H1 (cell line): ENCODE data around the gene SMARCAL1.

Experiments used
- CBX5 ChIP-seq: fragments of 300-800, 300-1000 bp; sonication (generic); IDR thresholded peaks from 2 replicates; pipeline ENCODE4 v1.7.1; 2016; ENCODE audit warnings: antibody characterized with exemption, low read length, low read depth
- CHD1 ChIP-seq: IDR thresholded peaks from 2 replicates; pipeline ENCODE4 v1.6.1; 2012; ENCODE audit warnings: low read depth, low read length, improper control_type of control experiment
- CTCF ChIP-seq, 3 experiments: IDR thresholded peaks; 1 replicate in 2 of 3; 2 replicates in 1 of 3; pipeline versions ENCODE4 v1.5.1 to v1.6.1; 2011; ENCODE audit warnings: low read length in 3 of 3, mild to moderate bottlenecking in 3 of 3, inconsistent platforms in 2 of 3, low read depth in 1 of 3, moderate library complexity in 1 of 3; ENCODE audit not compliant: insufficient read depth in 1 of 3; ENCODE audit errors: control extremely low read depth in 1 of 3
- EP300 ChIP-seq, 2 experiments: IDR thresholded peaks; 1 replicate in 1 of 2; 2 replicates in 1 of 2; pipeline ENCODE4 v1.6.1; 2011 to 2012; ENCODE audit warnings: low read depth in 2 of 2, low read length in 2 of 2, mild to moderate bottlenecking in 2 of 2, borderline replicate concordance in 1 of 2, inconsistent platforms in 1 of 2, moderate library complexity in 1 of 2
- EZH2 ChIP-seq: fragments of 200-600 bp; sonication (generic); IDR thresholded peaks from 2 replicates; pipeline ENCODE4 v1.7.1; 2012; ENCODE audit warnings: low read depth, mild to moderate bottlenecking, moderate library complexity, low read length, inconsistent platforms; ENCODE audit not compliant: severe bottlenecking
- GTF2F1 ChIP-seq: IDR thresholded peaks from 2 replicates; pipeline ENCODE4 v1.6.1; 2012; ENCODE audit warnings: low read depth, low read length, improper control_type of control experiment, borderline replicate concordance
- POLR2A ChIP-seq, 2 experiments: IDR thresholded peaks; 1 replicate in 1 of 2; 2 replicates in 1 of 2; pipeline ENCODE4 v1.6.1; 2011; ENCODE audit warnings: low read depth in 2 of 2, low read length in 2 of 2, mild to moderate bottlenecking in 2 of 2; ENCODE audit errors: control extremely low read depth in 1 of 2
- ZNF274 ChIP-seq: IDR thresholded peaks from 2 replicates; pipeline ENCODE4 v1.7.0; 2012; ENCODE audit warnings: low read length, borderline replicate concordance; ENCODE audit errors: extremely low read depth

GRCh38 chr2:216497382-216498069, 85.2 kb downstream of the SMARCAL1 start:
- TF ChIP-seq ZNF274 (no peak), EZH2 (no peak), POLR2A (IDR thresholded peaks at IDR 0.05; ENCODE audit: control extremely low read depth in 1 of 2, low read depth in 2 of 2, low read length in 2 of 2) (no peak), CTCF (IDR thresholded peaks at IDR 0.05; ENCODE audit: control extremely low read depth in 1 of 3, insufficient read depth in 1 of 3, low read depth in 1 of 3, low read length in 3 of 3) (no peak), GTF2F1 (no peak), EP300 (IDR thresholded peaks at IDR 0.05; ENCODE audit: borderline replicate concordance in 1 of 2, low read depth in 2 of 2, low read length in 2 of 2) (no peak), CHD1 (no peak), CBX5 (no peak)
